ENCODE measurements around the gene PRADC1. TPM values are rescaled to one million over a fixed set of nuclear protein-coding genes. Genes with fewer than 3 reads are reported as not detected.

Gene PRADC1
- total and polyA plus RNA-seq, 2 experiments from 2014 or later, result 6.5 to 8.3 TPM

DNA sequence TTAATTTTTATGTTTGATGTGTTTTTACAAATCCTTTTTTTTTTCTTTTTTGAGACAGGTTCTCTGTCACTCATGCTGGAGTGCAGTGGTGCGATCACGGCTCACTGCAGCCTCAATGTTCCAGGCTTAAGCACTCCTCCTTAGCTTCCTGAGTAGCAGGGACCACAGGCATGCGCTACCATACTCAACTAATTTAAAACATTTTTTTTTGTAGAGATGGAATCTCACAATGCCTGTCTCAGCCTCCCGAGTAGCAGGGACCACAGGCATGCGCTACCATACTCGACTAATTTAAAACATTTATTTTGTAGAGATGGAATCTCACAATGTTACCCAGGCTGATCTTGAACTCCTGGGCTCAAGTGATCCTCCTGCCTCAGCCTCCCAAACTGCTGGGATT is 27.4 kb downstream of the PRADC1 start:
- H3K9me3 Mint-ChIP-seq, result 0 out of 3 replicates have a peak, but pooled peaks cover 2% of the 10 kb centered on the region
- ATAC-seq, result no peak

More for the DNA sequence above, 27.4 kb downstream of the PRADC1 start:
- Mint-ChIP-seq H3K4me3 (no peak overlapping the region), H3K27me3 (ENCODE audit: insufficient read depth, low read depth, poor library complexity) (peaks cover 46% of the 10 kb centered on the region), H3K4me1 (peaks cover 8% of the 10 kb centered on the region), H3K27ac (no peak overlapping the region), H3K36me3 (ENCODE audit: low read depth) (no peaks in the 10 kb centered on the region; the same call in 2 of the 3 replicates)
- TF ChIP-seq EZH2 (IDR thresholded peaks at IDR 0.05; ENCODE audit: low read depth, unreplicated experiment) (no peak), ZNF331 (CRISPR knock-in tag; IDR thresholded peaks at IDR 0.05; ENCODE audit: low read depth) (no peak), JUNB (IDR thresholded peaks at IDR 0.05; ENCODE audit: unreplicated experiment) (no peak), ZNF462 (CRISPR knock-in tag; IDR thresholded peaks at IDR 0.05) (no peak), POLR2AphosphoS5 (IDR thresholded peaks at IDR 0.05; ENCODE audit: low read depth) (no peak), ZNF114 (CRISPR knock-in tag; IDR thresholded peaks at IDR 0.05) (no peak), EZH2phosphoT487 (IDR thresholded peaks at IDR 0.05; ENCODE audit: unreplicated experiment) (no peak)
- TF ChIP-seq, protein P1, sequence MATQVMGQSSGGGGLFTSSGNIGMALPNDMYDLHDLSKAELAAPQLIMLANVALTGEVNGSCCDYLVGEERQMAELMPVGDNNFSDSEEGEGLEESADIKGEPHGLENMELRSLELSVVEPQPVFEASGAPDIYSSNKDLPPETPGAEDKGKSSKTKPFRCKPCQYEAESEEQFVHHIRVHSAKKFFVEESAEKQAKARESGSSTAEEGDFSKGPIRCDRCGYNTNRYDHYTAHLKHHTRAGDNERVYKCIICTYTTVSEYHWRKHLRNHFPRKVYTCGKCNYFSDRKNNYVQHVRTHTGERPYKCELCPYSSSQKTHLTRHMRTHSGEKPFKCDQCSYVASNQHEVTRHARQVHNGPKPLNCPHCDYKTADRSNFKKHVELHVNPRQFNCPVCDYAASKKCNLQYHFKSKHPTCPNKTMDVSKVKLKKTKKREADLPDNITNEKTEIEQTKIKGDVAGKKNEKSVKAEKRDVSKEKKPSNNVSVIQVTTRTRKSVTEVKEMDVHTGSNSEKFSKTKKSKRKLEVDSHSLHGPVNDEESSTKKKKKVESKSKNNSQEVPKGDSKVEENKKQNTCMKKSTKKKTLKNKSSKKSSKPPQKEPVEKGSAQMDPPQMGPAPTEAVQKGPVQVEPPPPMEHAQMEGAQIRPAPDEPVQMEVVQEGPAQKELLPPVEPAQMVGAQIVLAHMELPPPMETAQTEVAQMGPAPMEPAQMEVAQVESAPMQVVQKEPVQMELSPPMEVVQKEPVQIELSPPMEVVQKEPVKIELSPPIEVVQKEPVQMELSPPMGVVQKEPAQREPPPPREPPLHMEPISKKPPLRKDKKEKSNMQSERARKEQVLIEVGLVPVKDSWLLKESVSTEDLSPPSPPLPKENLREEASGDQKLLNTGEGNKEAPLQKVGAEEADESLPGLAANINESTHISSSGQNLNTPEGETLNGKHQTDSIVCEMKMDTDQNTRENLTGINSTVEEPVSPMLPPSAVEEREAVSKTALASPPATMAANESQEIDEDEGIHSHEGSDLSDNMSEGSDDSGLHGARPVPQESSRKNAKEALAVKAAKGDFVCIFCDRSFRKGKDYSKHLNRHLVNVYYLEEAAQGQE (IDR thresholded peaks at IDR 0.05; ENCODE audit: unreplicated experiment), result no peak
- DNase-seq (ENCODE audit: low spot score), result no peak
- no peak overlapping the region for H2AFZ ChIP-seq
- H3K4me1 ChIP-seq (ENCODE audit: insufficient read depth), result no peaks in the 10 kb centered on the region
- no peak overlapping the region for H3K4me3 ChIP-seq
- peaks cover 59% of the 10 kb centered on the region for H3K27me3 ChIP-seq (ENCODE audit: insufficient read depth)
- H3K27ac ChIP-seq (ENCODE audit: low read depth), result no peak overlapping the region
- H3K79me2 ChIP-seq (replicated peaks; ENCODE audit: insufficient read depth), result no peaks in the 10 kb centered on the region
- H4K20me1 ChIP-seq (replicated peaks; ENCODE audit: insufficient read depth), result no peaks in the 10 kb centered on the region
- no peak overlapping the region for H3K4me2 ChIP-seq
- H3K9me2 ChIP-seq (ENCODE audit: insufficient read depth), result no peaks in the 10 kb centered on the region
- no peaks in the 10 kb centered on the region for H3K36me3 ChIP-seq (ENCODE audit: insufficient read depth)
- H3F3A ChIP-seq (replicated peaks; ENCODE audit: low read depth), result no peaks in the 10 kb centered on the region

Measured in GM23338 (cell line).